Thyroid gland (tissue), 4 donors: ENCODE data around the gene OLFM1.

Source experiments
- CTCF ChIP-seq, 6 experiments: fragments of 200-600 bp in 3 of 6; fragments of 450-650 bp in 3 of 6; sonication (generic) in 3 of 6; IDR thresholded peaks; one replicate each; pipeline ENCODE4 v1.5.1; 2016 to 2019; ENCODE audit warnings: antibody characterized with exemption in 6 of 6, mild to moderate bottlenecking in 2 of 6, inconsistent platforms in 1 of 6, moderate library complexity in 1 of 6
- POLR2A ChIP-seq, 2 donors: fragments of 450-650 bp; IDR thresholded peaks; one replicate each; pipeline ENCODE4 v1.6.1; 2017; ENCODE audit warnings: antibody characterized with exemption in 2 of 2, mild to moderate bottlenecking in 2 of 2, moderate library complexity in 1 of 2

GRCh38 chr9:135165003-135165711 is 77.7 kb downstream of the OLFM1 start:
- TF ChIP-seq CTCF (IDR thresholded peaks at IDR 0.05) (no peak), POLR2A (IDR thresholded peaks at IDR 0.05) (no peak)
